Muscle layer of colon (tissue), 2 donors: ENCODE measurements around the gene PPCDC.

Source experiments
- H3K27ac ChIP-seq: one replicate; pipeline ENCODE4 v1.7.0; 2013; ENCODE audit warnings: low read depth, mild to moderate bottlenecking, low read length, moderate library complexity
- H3K27me3 ChIP-seq, 2 donors: one replicate each; pipeline ENCODE4 v1.7.0; 2013; ENCODE audit warnings: low read length in 2 of 2, mild to moderate bottlenecking in 2 of 2; ENCODE audit not compliant: insufficient read depth in 2 of 2, control insufficient read depth in 1 of 2
- H3K36me3 ChIP-seq: one replicate; pipeline ENCODE4 v1.7.0; 2013; ENCODE audit warnings: mild to moderate bottlenecking, low read length; ENCODE audit not compliant: insufficient read depth
- H3K4me1 ChIP-seq: one replicate; pipeline ENCODE4 v1.7.0; 2013; ENCODE audit warnings: mild to moderate bottlenecking, low read length; ENCODE audit not compliant: insufficient read depth
- H3K4me3 ChIP-seq, 2 donors: one replicate each; pipeline ENCODE4 v1.7.0; 2013; ENCODE audit warnings: low read length in 2 of 2, low read depth in 1 of 2, mild to moderate bottlenecking in 1 of 2, moderate library complexity in 1 of 2
- H3K9ac ChIP-seq: one replicate; pipeline ENCODE4 v1.7.0; 2013; ENCODE audit warnings: low read length
- H3K9me3 ChIP-seq: one replicate; pipeline ENCODE4 v1.7.0; 2013; ENCODE audit warnings: mild to moderate bottlenecking, low read length
- donor health status: abdominal sarcoma.
- donor health status: Adenocarcinoma of cecum.

The PPCDC gene

GRCh38 chr15:75019916-75020315 lies 3.5 kb upstream of the PPCDC start:
- Histone ChIP-seq H3K4me1 (peaks cover 11% of the 10 kb centered on the region), H3K27me3 (no peaks in the 10 kb centered on the region), H3K9ac (no peak overlapping the region), H3K36me3 (no peaks in the 10 kb centered on the region), H3K9me3 (no peaks in the 10 kb centered on the region), H3K4me3 (no peak overlapping the region), H3K27ac (no peak overlapping the region)

GRCh38 chr15:75021341-75021740 lies 2.0 kb upstream of the PPCDC start:
- no peaks in the 10 kb centered on the region for H3K9me3 ChIP-seq
- H3K27me3 ChIP-seq = no peaks in the 10 kb centered on the region
- no peaks in the 10 kb centered on the region for H3K36me3 ChIP-seq
- H3K4me1 ChIP-seq = peaks cover 18% of the 10 kb centered on the region
- no peak overlapping the region for H3K9ac ChIP-seq
- H3K4me3 ChIP-seq = no peak overlapping the region
- H3K27ac ChIP-seq = no peak overlapping the region

GRCh38 chr15:75022783-75023180 lies 608 bp upstream of the PPCDC start:
- H3K4me3 ChIP-seq = no peak overlapping the region
- peaks cover 18% of the 10 kb centered on the region for H3K4me1 ChIP-seq
- H3K27ac ChIP-seq = no peak overlapping the region
- no peaks in the 10 kb centered on the region for H3K36me3 ChIP-seq
- no peaks in the 10 kb centered on the region for H3K9me3 ChIP-seq
- no peaks in the 10 kb centered on the region for H3K27me3 ChIP-seq
- H3K9ac ChIP-seq = no peak overlapping the region

DNA sequence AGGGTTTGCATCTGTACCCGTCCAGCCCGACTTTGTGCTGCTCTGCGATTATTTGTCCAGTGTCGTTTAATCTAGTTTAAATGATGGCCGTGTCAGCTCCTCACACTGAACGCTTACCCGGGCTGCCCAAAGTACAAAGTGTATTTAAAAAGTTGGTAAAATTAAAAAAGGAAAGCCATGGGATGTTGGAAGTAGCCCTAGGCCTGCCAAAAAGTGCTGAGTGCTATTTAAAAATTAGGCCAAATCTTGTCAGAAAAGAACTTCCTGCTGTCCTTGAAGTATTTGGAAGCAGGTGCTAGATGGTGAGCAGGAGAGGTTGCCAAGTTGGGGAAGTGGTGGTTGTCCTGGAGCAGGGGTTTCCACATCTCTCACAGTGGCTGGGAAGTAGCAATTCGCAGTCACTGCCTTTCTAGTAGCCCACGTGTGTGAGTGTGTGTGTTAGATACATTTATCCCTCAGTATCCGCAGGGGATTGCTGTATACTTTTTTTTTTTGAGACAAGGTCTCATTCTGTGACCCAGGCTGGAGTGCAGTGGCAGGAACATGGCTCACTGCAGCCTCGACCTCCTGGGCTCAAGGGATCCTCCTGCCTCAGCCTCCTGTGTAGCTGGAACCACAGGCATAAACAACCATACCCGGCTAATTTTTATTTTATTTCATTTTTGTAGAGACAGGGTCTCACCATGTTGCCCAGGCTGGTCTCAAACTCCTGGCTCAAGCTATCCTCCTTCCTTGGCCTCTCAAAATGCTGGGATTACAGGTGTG lies 664 bp downstream of the PPCDC start:
- H3K9me3 ChIP-seq = no peaks in the 10 kb centered on the region
- H3K9ac ChIP-seq = peak overlapping the region; percentile 55
- H3K4me1 ChIP-seq = peaks cover 22% of the 10 kb centered on the region
- H3K27me3 ChIP-seq = no peaks in the 10 kb centered on the region
- peak overlapping the region; percentile 54 to 79 for H3K4me3 ChIP-seq
- peak overlapping the region; percentile 70 for H3K27ac ChIP-seq
- no peaks in the 10 kb centered on the region for H3K36me3 ChIP-seq

DNA sequence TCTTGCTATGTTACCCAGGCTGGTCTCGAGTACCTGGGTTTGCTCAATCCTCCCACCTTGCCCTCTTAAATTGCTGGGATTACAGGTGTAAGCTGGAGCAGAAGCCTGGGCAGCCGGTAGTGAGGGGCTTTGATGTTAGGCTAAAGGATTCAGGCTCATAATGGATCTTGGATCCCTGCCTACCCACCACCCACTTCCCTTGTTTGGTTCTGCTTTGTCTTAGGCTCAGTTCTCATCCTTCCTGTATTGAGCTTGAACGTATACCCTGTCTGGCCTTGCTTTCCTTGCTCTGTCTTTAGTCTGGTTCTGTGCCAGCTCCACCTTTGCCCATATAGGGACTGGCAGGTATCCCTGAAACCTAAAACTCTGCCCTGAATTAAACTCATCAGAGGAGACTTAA lies 1.7 kb downstream of the PPCDC start:
- H3K4me1 ChIP-seq = peaks cover 31% of the 10 kb centered on the region

DNA sequence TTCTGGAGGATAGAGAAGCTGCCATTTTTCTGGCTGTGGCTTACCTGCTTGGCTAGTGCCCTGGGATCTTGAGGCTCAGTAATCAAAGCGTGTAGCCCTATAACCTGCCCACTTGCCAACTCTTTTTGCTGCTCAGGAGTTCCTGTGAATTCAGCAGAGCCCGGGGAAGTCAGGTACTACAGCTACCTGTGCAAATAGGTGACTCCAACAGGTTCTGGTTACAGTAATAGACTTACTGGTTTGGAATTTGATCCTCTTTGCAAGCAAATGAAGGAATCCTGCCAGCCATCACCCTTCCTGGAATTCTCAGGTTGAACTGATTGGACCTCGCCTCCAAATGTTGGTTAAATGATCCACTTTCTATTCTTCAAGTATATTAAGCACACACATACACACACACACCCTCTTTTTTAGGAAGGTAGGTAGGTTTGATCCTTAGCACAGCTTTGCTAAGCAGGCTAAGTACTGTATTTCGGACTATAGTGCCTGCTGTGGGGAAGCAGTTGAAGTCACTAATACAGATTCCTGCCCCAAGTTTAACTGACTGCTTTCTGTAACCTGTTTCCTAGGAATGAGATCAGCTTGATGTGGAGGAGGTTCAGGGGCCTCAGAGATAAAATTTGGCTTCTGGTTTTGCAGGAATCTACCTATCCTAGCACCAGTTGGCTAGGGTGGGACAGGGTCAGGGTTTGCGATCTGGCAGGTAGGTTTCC lies 2.3 kb downstream of the PPCDC start:
- Histone ChIP-seq H3K4me1 (peaks cover 37% of the 10 kb centered on the region), H3K4me3 (no peak overlapping the region), H3K36me3 (no peaks in the 10 kb centered on the region), H3K9ac (no peak overlapping the region), H3K9me3 (no peaks in the 10 kb centered on the region), H3K27ac (no peak overlapping the region), H3K27me3 (no peaks in the 10 kb centered on the region)

More for the DNA sequence above, 1.7 kb downstream of the PPCDC start:
- Histone ChIP-seq H3K9ac (no peak overlapping the region), H3K27ac (no peak overlapping the region), H3K4me3 (no peak overlapping the region), H3K27me3 (no peaks in the 10 kb centered on the region), H3K36me3 (no peaks in the 10 kb centered on the region), H3K9me3 (no peaks in the 10 kb centered on the region)

DNA sequence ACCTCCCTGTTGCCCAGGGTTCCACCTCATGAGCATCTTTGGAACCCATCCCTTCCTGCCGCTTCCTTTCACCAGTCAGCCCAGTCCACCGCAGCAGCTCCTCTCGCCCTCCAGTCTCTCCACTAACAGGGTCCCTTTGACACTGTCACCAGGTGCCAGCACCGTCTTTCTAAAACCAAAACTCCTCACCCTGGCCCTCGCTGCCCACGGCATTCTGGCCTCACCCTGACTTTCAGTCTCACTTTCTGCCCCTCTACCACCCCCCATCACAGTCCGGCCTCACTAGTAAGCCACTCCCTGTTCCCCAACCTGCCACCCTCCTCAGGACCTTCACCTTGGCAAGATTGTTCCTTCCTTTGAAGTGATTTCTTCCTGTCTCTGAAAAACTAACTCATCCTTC lies 4.2 kb downstream of the PPCDC start:
- H3K9me3 ChIP-seq = no peaks in the 10 kb centered on the region
- no peak overlapping the region for H3K27ac ChIP-seq
- no peaks in the 10 kb centered on the region for H3K36me3 ChIP-seq
- peaks cover 37% of the 10 kb centered on the region for H3K4me1 ChIP-seq
- H3K27me3 ChIP-seq = no peaks in the 10 kb centered on the region
- no peak overlapping the region for H3K4me3 ChIP-seq
- H3K9ac ChIP-seq = no peak overlapping the region

- no peak overlapping the region for H3K9ac ChIP-seq
- H3K4me1 ChIP-seq = peaks cover 35% of the 10 kb centered on the region
- H3K27ac ChIP-seq = peak overlapping the region; percentile 4
- H3K27me3 ChIP-seq = no peaks in the 10 kb centered on the region
- H3K9me3 ChIP-seq = no peaks in the 10 kb centered on the region
- no peak overlapping the region for H3K4me3 ChIP-seq
- H3K36me3 ChIP-seq = no peaks in the 10 kb centered on the region
These were observed 5.6 kb downstream of the PPCDC start for GRCh38 chr15:75028991-75029377.

- Histone ChIP-seq H3K27ac (peak overlapping the region; percentile 47), H3K9me3 (no peaks in the 10 kb centered on the region), H3K4me3 (peak overlapping the region in 1 of 2 donors; percentile 38), H3K36me3 (no peaks in the 10 kb centered on the region), H3K9ac (no peak overlapping the region), H3K27me3 (no peaks in the 10 kb centered on the region), H3K4me1 (peaks cover 30% of the 10 kb centered on the region)
These were observed 6.1 kb downstream of the PPCDC start for GRCh38 chr15:75029378-75030022.

DNA sequence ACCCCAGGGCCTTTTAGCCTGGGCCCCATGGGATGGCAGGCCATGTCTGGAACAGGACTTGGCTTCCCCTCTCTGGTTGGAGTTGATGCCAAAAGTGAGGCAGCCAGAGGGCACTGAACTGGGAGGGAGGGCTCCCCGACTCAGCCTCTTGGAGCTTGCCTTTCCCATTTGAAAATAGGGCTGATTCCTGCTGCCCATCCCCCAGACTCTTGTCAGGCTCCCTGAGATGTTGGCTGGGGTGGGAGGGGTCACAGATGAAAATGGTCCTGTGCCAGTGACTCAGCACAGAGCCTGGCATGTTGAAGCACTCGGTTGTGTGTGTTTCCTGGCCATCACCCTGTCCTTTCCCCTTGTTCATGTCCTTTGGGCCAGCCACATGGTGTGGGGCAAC lies 6.6 kb downstream of the PPCDC start:
- Histone ChIP-seq H3K36me3 (no peaks in the 10 kb centered on the region), H3K27ac (peak overlapping the region; percentile 47), H3K9me3 (no peaks in the 10 kb centered on the region), H3K4me3 (no peak overlapping the region), H3K27me3 (no peaks in the 10 kb centered on the region), H3K9ac (no peak overlapping the region), H3K4me1 (peaks cover 25% of the 10 kb centered on the region)

DNA sequence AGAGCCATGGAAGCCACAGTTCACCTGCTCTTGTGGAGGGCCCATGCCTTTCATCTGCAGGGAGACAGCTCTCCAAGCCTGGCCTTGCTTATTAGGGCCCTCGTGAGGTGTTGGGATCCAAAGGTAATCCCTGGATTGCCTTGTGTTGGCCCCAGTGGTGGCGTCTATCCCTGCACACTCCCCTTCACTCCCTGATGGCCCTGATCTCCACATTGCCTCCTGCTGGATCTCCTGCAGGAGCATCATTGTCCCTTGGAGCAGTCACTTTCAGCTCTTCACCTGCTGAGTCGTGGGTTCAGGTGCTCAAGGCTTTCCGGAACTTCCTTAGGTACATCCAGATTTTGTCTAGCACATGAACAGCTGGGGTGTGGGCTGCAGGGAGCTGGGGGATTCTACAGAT lies 7.0 kb downstream of the PPCDC start:
- Histone ChIP-seq H3K36me3 (no peaks in the 10 kb centered on the region), H3K9me3 (no peaks in the 10 kb centered on the region), H3K27ac (peak overlapping the region; percentile 47), H3K4me1 (peaks cover 22% of the 10 kb centered on the region), H3K4me3 (no peak overlapping the region), H3K9ac (no peak overlapping the region), H3K27me3 (no peaks in the 10 kb centered on the region)
